HG02623 (cell line): ENCODE measurements around the gene PRKCZ.
"Not testable (repeated sequence)": the region's sequence is repeated elsewhere in the genome, so short reads cannot be mapped to it uniquely, and the experiment has no call there.

Experiments
- ATAC-seq: cut with Tn5 transposase; IDR thresholded peaks from one replicate; pipeline ENCODE4 v1.9.1; 2021; ENCODE audit warnings: moderate library complexity; ENCODE audit not compliant: unreplicated experiment

The PRKCZ gene

DNA sequence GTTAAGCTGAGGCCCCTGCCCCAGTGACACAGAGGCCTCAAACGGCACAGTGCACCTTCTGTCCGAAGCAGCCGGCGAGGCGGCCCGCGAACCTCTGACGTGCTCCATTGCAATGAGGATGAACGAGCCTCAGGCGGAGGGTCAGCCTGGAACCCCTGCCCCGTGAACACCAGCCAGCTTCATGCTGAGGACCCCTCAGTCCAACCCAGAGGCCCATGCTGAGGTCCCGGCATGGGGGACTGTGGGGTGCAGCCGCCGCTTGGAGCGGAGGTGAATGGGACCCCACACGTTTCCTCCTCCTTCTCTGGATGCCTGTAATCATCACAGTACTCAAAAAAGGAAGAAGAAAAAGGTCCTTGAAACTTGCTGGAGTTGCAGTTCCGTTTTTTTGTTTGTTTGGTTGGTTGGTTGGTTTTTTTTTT is 62.1 kb downstream of the PRKCZ start:
- no peak for ATAC-seq

DNA sequence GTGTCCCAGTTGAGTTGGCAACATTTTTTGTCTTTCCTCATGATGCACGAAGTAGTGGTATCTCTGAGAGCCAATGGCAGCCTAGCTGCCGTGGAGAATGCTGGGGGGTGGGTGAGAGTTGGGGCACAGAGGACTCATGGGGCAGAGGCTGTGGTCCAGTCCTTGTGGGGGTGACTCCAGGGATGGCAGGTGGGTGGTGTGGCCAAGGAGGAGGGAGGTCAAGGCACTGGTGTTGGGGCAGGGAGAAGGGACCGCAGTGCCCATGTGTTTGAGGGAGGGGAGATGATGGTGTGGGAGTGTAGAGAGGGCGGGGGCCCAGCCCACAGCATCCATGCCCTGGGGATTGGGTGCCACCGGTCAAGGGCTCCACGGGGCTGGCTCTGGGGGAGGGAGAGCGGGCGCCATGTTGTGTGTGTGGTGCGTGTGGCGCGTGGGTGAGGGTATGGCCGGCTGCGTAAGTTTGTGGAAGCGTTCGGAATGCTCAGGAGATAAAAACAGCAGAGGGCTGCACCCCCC is 63.5 kb downstream of the PRKCZ start:
- no peak for ATAC-seq

DNA sequence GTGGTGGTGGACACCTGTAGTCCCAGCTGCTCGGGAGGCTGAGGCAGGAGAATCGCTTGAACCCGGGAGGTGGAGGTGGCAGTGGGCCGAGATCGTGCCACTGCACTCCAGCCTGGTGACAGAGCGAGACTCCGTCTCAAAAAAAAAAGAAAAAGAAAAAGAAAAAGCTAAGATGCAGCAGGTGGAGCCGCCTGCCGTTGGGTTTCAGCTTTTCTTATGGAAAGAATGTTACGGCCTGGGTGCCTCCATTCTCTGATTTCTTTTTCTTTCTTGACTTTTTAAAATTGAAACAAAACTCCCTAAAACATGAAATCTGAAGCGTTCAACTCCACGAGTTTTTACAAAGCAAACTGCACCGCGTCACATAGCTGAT is 64.4 kb downstream of the PRKCZ start:
- ATAC-seq = not testable (repeated sequence)

DNA sequence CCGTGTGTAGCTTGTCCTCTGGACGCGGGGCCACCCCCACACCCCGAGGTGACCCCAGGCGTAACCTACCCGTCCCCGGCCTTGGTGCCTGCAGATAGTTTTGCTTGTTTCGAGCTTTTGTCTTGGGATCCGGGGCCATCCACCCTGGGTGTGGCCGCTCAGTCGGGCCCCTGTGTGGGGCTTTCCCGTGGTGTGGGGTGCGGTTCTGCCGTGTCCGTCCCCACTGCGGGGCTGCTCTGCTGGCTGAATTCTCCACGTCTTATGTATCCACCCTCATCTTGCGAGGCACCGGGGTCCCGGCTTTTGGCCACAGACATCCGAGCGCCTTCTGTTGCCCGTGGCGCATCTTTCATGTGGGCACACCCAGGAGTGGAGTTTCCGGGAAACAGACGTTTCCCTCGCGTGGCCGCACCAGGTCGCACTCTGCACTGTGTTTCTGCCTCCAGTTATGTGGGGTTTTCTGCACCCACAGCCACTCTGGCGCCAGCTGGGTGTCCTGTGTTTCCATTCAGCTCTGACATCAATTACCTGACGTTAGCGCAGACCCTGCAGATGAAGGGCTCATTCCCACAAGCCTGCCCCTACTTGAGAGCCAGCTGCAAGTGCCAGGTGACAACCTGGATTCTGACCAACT is 64.9 kb downstream of the PRKCZ start:
- ATAC-seq = no peak

DNA sequence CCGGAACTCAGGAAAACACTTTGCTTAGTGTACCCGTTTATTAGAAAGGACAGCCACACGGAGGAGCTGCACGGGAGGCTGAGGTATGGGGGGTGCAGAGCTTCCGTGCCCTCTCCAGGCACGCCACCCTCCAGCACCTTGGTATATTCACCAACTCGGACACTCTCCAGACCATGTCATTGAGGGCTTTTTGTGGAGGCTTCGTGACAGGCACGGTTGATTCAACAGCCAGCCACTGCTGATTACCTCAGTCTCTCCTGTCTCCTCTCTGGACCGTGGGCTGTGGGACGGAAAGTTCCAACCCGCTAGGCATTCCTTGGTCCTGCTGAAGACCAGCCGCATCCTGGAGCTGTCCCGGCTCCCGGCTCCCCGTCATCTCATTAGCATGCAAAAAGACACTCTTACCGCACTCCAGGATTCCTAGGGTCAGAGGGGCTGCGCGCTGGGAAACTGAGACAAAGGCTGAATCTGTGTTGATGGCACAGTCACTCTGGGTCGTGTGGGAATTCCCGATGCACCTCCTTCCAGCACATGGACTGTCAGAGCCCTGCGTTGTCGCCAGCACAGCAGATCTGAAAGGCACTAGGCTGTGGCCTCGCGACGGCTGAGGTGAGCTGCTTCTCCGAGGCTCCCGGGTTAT is 65.6 kb downstream of the PRKCZ start:
- no peak for ATAC-seq

DNA sequence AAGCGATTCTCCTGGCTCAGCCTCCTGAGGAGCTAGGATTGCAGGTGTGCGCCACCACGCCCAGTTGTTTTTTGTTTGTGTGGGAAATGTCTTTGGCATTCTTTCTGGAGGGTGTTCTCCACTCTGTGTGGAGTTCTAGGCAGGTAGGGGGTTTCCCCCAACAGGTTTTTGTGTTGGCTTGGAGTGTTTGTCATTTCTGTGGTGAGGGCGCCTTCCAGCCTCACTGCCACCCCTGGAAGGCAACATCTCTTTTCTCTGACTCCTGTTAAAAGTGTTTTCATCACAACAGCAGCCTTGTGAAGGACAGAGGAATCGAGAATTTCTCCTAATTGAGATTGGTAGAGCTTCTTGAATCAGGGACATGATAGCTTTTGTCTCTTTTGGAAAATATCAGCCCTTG is 69.7 kb downstream of the PRKCZ start:
- ATAC-seq = no peak

DNA sequence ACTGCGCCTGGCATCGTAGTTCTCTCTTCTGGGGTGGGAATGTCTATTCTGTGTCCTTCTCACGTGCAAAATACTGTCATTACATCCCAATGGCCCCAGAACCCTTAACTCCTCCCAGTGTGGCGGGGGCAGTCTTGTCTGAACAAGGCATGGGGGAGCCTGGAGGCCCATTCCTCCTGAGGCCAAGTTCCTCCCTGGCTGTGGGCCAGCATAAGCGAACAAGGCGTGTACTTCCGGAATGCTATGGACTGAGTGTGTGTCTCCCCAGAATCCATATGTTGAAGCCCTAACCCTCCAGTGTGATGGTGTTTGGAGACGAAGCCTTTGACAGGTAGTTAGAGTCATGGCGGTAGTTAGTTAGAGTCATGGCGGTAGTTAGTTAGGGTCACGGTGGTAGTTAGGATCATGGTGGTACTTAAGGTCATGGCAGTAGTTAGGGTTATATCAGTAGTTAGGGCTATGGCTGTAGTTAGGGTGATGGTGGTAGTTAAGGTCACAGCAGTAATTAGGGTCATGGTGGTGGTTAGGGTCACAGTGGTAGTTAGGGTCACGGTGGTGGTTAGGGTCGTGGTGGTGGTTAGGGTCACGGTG is 71.0 kb downstream of the PRKCZ start:
- ATAC-seq = no peak

DNA sequence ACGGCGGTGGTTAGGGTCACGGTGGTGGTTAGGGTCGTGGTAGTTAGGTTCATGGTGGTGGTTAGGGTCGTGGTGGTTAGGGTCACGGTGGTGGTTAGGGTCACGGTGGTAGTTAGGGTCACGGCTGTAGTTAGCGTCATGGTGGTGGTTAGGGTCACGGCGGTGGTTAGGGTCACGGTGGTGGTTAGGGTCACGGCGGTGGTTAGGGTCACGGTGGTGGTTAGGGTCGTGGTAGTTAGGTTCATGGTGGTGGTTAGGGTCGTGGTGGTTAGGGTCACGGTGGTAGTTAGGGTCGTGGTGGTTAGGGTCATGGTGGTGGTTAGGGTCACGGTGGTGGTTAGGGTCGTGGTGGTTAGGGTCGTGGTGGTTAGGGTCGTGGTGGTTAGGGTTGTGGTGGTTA is 71.6 kb downstream of the PRKCZ start:
- ATAC-seq = not testable (repeated sequence)

DNA sequence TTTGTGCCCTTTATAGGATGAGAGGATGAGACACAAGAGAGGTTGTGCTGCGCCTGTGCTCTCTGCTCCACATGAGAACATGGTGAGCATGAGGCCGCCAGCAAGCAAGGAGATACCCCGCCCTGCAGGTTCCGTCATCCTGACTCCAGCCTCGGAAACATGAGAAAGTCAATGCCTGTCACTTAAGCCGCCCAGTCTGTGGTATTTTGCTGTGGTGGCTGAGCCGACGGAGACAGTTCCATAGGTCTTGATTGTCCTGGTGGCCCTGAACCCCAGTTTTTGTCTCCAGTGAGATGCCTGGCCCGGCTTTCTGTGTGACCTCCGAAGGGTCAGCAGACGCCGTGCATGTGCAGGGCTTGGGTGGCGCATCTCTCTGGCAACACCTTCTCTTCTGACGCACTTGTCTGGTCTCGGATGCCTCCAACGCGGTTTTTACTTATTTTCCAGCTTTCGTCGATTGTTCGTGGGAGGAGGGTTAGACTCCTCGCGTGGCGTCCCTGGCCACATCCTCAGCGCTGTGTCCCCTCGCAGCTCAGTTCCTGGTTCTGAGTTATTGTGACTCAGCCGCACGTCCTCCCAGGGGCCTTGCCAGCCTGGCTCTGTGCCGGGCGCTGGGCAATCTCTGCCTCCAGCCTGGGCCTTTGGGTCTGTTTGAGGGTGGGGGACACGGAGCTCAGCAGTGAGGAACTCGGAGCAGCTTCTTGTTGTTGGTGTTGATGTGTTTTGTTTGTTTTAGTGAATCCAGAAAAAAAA is 74.4 kb downstream of the PRKCZ start:
- no peak for ATAC-seq

DNA sequence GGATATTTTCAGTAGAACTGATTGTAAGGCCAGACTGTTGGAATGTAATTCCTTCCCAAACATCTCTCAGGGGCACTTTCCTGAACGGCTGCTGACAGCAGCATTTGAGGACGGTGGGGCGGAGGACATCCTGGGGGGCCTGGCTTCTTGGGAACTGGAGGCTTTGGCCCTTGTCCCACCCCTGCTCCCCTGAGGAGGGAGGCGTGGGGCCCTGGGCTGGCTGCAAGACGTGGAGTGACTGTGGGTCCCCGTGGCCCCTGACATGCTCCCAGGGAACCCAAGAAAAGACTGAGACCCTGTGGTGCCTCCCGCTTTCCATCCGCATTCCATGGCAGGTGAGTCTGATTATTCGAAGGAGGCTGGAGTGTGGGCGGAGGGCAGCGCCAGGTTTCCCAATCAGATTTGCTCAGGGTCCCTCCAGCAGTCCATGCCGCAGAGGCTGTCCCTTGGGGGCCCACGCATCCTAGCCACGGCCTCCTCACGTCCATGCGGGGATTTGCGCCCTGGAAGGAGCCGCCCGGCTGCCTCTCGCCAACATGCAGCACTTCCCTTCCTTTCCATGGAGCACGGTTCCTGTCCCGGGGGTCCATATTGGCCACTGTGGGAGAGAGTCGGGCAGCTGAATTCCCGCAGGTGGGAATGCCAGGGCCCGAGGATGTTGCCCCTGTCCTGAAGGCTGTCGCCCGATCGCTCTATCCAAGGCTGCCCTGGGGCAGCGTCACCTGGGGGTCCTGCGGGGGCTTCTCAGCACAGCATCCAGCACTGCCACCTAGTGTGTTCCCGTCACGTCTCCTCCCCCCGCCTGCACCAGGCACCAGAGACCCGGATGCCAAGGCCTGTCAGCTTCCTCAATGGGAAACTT is 75.4 kb downstream of the PRKCZ start:
- no peak for ATAC-seq

DNA sequence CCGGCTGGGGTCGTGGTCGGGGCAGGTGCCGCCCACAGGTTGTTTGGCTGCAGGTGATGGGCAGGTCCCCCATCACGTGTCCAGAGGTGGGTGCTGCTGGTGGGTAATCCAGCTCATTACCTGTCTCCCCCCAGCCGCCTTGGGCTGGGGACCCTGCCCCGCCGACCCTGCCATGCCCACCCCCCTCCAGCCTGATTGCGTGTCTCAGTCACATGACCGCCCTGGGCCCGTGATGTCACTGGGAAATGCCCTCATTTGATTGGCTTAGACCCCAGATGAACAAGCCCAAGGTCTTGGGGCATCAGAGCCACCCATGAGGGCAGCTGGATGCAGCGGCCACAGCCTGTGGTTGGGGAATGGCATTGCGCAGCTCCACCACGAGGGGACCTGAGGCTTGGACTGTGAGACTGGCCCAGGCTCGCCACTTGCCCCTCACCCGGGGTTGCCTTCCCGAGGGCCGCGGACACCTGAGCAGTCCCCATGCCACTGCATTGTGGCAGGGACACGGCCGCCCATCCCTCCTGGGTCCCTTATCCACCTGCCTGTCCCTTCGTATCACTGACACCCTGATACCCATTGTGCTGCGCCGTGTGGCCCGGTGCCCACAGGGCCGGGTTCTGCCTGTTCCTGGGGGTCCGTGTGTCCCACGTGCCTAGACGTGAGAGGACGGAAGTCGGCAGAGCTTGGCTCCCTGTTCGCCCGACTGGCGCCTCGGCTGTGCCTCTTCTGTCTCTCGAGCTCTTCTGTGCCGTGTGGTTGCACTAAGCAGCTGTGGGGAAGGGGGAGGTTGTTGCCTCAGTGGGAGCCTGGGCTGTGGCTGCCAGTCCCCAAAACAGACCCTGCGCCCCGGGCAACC is 76.3 kb downstream of the PRKCZ start:
- no peak for ATAC-seq

DNA sequence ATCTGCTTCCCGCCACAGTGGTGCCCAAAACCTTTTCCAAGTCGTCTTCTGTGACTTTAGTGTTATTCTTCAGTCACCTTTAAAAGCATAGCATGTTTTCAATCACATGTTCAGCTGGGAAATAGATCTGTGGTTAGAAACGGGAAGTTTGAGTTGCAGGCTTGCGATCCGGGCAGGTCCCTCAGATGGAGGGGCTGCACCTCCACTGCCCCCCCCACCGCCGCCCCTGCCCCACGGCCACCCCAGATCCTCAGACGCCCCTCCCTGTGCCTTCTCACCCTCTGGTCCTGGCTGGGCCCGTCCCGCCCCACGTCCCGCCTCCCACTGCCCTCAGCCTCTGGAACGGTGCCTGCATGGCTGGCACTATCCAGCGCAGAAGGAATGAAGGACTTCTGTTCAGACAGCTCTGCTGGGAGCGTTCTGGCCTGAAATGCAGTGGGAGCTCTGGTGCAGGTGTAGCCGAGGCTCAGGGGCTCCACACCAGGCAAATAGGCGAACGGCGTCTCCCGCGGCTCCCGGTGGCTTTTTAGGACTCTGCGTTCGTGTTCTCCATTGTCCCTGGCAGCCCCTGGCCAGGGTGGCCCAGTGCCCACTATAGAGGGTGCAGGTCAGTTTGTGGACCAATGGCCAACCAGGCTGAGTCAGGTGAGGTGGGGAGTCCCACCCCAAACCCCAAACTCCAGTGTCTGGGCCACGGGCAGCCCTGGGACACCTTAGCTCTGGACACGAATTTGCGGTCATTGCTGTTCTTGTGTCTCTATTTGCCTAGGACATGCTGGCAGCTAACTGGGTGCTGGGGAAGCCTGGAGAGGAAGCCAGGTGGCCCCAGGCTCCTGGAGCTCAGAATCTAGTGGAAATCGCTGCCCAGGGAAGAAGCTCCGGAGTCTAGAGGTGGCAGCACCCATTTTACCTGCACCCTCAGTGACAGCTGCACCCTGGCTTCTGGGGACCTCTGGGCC is 77.3 kb downstream of the PRKCZ start:
- ATAC-seq = no peak

DNA sequence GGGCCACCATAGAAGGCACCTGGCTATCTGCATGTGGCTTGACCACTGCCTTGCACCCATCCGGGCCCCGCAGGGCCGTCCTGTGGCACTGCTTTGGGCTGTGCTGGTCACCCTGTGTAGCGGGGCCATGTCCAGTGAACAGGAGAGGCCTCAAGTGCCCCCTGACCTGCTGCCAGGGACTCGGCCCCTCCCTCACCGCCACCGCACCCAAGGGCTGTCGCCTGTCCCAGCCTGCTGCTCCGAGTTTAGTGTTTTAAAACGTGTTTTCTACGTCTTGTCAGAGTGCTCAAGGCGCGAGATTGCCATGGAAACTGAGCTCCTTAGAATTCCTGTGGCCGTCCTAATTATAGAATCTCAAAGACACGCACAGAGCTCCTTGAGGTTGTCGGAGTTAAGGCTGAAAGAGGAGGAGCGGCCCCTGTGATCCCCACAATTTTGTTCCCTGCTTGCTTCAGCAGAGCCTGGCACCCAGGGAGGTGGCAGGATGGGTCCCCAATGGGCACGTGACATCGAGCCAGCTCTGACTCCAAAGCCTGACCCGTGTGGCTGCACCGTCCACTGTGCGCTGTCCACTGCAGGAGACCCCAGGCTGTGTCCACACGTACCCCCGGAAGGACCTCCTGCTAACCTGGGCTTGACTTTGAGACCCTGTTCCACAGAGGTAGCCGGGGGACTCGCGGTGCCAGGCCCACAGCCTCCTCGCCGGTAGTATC is 78.1 kb downstream of the PRKCZ start:
- ATAC-seq = no peak

DNA sequence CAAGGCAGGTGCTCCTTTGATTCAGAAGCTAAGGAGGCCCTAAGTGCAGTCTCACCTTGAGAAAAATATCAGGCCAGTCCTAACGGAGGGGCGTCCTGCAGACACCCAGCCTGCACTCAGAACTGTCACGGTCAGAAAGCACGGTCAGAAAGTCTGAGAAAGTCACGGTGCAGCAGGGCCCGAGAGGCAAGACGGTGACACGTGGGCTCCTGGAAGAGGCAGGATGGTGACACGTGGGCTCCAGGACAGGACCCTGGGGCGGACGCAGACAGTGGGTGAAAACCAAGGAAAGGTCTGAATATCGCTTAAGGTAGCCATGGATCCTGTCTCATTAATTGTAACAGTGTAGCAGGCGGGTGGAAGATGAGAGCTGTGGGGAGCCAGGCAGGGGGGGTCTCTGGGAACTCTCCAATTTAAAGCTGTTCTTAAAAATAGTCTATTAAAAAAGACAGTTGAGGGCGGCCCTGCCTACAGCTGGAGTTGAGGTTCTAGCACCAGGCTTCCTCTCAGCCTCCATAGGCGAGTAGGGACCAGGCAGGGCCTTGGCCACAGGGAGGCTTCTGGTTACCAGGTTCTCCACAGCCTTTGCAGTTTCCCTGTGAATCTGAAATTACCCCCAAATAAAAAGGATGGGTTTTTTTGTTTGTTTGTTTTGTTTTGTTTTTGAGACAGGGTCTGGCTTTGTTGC is 79.2 kb downstream of the PRKCZ start:
- ATAC-seq = no peak

DNA sequence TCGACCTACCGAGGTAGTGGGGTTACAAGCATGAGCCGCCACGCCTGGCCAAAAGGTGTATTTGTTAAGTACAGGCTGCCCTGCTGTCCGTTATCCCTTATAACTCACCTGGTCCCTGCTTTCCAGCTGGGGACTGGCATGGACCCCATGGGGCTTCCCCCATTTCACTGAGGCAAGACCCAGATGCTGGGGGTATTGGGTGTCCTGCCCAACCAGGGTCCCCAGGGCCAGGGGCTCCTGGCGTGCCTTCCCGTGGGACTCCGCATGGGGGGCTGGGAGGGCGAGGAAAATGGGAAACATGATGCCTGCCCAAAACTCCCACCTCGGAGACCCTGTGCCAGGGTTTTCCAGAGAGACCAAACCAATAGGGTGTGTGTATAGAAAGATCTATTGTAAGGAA is 79.9 kb downstream of the PRKCZ start:
- no peak for ATAC-seq

DNA sequence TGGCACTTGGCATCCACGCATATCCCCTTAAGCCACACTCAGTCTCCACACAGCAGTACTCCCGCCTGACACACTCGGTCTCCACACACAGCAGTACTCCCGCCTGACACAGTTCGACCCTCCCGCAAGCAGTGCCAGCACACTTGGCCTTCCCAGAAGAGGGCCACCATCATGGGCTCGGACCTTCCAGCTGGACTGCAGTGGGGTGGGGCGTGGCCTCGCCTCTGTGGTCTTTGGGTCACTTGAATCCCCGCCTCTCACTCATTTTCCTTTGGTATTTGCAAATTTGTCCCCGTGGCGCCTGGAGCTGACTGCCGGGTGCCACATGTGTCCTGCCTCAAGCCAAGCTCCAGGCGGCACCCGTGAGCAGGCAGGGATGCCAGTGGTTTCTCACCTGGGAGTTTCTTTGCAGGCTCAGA is 80.7 kb downstream of the PRKCZ start:
- no peak for ATAC-seq

DNA sequence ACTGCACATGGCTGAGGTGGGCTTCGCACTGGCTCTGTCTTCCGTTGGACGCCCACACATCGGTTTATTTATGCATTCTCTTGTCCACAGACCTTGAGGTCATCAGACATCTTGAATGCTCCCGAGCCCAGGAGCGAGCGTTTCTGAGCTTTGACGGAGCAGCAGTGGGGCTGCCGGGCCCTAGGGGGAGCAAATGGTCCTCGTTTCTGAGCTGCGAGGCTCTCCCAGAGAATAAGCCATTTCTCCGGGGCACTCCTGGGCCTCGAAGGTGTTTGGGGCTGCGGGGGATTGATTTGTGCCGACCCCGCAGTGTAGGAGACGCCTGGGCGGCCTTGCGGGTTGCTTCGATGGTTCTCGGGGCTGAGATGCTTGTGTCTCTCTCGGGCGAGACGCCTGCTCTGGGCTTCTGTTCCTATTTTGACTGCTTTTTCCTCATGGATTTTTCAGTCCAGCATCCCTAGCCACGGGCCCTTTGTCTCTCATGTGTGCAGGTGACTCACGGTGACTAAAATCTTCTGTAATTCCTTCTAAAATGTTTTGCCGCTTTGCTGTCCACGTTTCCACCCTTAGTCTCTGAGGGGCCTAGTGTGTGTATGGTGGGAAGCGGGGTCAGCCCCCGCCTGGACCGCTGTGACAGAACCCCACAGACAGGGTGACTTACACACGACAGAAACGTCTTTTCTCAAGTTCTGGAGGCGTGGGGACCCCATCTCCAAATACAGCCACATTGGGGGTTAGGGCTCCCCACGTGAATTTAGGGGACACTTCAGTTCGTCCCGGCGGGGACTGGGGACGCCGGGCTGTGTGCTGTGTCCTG is 82.2 kb downstream of the PRKCZ start:
- ATAC-seq = no peak
